Activated T-cell treated with anti-CD3 and anti-CD28 coated beads for 48 hours (primary cell): Measurements from ENCODE around the gene NHLRC4.

Source experiments
- DNase-seq: peaks from one replicate; pipeline ENCODE4 v3.0.0-alpha.2; 2020; ENCODE audit warnings: low read depth

The NHLRC4 gene

DNA sequence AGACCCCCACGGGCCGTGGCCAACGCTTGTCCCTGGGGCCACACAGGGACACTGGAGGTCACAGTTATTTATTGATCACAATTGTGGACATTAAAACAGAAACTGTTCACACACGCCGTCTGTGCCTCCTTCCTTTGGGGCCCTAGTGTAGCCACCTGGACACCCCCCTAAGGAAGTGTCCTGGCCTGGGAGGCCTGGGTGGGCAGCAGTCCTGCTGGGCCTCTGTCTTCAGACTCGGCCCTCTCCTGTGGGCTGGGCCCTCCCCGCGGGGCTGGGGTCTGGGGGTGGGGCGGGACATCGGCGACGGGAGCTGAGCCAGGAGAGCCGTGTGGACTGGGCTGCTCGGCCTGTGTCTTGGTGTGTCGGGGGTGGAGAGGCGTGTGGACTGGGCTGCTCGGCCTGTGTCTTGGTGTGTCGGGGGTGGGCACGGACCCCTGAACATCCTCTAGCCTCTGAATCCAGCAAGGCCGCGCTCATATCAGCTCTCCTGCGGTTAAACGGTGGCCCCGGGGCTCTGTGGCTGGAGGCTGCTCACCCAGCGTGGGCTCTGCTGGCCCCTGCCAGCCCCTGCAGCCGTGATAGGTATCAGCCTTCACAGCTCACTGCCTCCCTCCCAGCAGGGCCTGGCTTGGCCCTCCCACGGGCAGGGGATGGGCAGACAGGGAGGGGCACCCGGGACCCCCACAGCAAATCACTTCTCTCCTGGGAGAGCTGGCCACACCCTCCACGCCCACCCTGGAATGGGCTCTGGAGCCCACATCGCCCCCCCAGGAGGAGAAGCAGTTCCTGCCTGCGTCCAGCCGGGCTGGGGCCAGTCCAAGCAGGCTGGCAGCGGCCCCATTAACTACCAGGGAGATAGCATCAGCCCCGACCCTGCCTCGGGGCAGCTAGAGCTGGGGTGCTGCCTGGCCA lies 1.1 kb upstream of the NHLRC4 start:
- DNase-seq: no peak

DNA sequence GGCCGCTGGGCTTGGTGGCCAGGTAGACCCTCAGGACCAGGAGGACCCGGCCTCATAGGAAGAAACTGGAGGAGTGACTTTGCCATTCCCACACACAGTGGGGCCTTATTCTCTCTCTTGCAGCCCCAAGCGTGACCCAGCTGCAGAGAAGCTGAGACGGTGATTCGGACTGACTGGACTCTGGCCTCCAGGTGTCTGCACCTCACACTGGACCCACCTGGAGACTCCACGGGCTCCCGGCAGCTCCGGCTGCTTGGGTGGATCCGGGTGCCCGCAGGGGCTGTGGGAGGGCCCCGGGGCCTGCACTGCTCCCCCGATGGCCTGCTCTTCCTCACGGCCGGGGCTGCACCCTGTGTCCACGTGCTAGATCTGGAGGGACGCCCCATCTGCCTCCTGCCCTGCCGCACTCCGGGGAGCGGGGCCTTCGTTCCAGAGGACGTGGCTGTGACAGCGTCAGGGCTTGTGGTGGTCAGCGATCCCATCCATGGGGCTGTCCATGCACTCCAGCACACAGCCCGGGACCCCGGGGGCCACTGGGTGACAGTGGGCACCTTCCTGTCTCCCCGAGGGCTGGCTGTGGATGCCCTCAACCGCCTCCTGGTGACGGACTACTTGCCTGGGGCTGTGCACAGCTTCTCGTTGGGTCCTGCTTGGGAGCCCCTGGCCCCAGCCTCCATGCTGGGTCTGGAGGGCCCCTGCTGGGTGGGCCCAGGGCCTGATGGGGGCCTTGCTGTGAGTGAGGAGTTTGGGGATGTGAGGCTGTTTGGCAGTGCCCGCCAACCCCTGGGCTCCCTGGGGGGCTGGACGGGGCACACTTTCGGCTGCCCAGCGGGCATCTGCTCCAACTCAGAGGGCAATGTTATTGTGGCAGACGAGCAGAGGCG lies 810 bp downstream of the NHLRC4 start:
- no peak for DNase-seq

GRCh38 chr16:568401-569258 lies 1.8 kb downstream of the NHLRC4 start:
- DNase-seq: no peak

- peak; percentile 75 for DNase-seq
These were observed 2.8 kb downstream of the NHLRC4 start, which contains the start of gene PIGQ for GRCh38 chr16:569445-570254. Gene PIGQ, plus strand, starts transcription at chr16:569968. Its CDS starts 4,107 bp downstream, at chr16:574075.

DNA sequence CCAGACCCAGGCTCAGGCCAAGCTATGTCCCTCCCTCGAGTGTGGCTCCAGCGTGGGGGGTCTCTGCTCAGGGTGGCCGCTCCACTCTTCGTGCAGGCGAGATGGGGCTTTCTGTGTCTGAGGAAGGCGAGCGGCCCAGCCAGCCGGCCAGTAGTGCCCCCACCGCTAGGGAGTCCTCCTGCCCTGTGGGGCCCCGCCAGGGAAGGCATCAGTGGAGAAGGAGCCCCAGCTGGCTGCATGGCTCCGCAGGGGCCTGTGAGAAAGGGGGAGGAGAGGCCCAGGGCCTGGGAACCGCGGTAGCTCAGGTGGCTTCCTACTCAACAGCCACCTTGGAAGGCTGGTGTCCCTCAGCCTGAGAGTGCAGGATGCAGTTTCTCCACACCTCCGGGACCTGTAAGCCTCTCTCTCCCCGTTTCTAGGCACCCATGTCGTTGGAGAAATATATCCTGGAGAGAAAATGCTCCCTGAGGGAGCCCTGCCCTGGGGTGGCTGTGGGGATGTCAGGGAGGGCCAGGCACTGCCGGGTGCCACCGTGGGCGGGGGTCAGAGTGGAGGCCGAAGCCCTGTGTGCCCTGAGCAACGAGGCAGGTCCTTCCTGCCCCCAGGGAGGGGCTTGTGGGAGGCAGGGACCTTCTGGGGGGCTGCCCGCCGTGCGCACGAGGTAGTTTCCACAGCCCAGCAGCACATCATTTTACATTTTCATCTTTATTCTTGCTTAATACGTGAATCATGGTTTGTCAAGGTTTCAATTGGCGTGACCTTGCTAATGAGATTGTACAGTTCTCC lies 6.3 kb downstream of the NHLRC4 start:
- DNase-seq: no peak

DNA sequence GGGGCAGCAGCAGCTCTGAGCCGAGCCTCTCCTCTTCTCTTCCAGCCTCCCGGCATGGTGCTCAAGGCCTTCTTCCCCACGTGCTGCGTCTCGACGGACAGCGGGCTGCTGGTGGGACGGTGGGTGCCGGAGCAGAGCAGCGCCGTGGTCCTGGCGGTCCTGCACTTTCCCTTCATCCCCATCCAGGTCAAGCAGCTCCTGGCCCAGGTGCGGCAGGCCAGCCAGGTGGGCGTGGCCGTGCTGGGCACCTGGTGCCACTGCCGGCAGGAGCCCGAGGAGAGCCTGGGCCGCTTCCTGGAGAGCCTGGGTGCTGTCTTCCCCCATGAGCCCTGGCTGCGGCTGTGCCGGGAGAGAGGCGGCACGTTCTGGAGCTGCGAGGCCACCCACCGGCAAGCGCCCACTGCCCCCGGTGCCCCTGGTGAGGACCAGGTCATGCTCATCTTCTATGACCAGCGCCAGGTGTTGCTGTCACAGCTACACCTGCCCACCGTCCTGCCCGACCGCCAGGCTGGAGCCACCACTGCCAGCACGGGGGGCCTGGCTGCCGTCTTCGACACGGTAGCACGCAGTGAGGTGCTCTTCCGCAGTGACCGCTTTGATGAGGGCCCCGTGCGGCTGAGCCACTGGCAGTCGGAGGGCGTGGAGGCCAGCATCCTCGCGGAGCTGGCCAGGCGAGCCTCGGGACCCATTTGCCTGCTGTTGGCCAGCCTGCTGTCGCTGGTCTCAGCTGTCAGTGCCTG lies 7.4 kb downstream of the NHLRC4 start:
- no peak for DNase-seq

GRCh38 chr16:575354-576196 lies 8.8 kb downstream of the NHLRC4 start:
- no peak for DNase-seq

DNA sequence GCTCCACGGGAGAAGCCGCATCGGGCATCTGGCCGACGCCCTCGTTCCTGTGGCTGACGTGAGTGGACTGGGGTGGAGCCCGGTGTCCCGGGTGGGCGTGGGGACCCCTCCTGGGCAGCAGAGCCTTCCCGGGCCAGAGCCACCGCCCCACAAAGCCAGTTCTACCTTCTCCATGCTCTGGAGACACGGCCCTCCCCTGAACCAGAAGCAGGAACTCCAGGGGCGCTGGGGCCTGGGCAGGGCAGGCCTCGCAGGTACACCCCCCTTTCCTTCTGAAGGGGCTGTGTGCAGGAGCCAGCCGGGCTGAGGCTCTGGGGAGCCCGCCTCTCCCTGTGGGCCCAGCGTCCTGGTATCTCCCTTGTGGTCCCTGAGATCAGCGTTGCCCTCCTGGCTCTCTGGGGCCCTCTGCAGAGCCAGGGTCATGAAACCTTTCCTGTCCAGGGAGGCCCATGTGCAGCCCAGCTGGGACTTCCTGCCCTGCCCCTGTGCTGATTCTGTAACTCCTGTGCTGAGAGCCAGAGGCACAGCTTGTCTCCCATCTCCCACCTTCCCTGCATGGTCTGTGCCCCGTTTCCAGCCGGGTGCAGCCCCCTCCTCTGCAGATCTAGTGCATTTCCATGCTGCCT lies 9.5 kb downstream of the NHLRC4 start:
- DNase-seq: no peak

DNA sequence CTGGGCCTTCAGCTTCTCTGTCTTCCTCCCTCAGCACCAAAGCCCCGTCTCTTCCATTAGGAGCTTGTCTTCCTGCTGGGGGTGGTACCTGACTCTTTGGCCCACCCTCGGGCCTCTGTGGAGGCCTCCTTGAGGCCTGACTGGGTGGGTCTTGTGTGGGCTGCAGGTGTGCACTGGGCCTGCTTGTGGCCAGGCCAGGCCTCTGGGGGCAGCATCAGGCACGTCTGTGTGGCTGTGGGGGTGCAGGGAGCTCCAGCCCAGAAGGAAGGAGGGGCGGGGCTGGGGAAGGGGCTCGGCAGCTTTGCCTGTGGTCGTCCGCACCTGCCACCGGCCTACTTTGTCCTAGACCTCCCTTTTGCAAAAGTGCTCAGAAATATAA lies 10.0 kb downstream of the NHLRC4 start:
- no peak for DNase-seq

- no peak for DNase-seq
These were observed 11.0 kb downstream of the NHLRC4 start for GRCh38 chr16:577796-578195.

DNA sequence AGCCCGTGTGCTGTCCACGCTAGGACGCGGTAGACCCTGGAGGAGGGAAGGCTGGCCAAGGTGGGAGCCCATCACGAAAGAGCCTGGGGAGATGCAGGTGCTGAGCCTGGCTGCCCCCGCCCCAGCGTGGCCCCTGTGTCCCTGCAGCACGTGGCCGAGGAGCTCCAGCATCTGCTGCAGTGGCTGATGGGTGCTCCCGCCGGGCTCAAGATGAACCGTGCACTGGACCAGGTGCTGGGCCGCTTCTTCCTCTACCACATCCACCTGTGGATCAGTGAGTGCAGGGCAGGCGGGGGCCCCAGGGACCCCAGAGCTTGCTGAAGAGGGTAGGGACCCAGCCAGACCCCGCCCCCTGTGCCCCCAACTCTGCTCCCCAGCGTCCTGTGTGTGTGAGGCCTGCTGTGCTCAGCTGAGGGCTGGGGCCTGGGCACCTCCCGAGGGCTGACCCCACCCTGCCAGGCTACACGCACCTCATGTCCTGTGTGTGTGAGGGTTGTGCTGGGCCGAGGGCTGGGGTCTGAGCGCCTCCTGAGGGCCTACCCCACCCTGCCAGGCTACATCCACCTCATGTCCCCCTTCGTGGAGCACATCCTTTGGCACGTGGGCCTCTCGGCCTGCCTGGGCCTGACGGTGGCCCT lies 11.5 kb downstream of the NHLRC4 start:
- DNase-seq: no peak

- peak; percentile 70 for DNase-seq
These were observed 12.1 kb downstream of the NHLRC4 start for GRCh38 chr16:578870-579405.

GRCh38 chr16:580141-580945 lies 13.5 kb downstream of the NHLRC4 start:
- no peak for DNase-seq

GRCh38 chr16:580946-581498 lies 14.2 kb downstream of the NHLRC4 start:
- DNase-seq: no peak

DNA sequence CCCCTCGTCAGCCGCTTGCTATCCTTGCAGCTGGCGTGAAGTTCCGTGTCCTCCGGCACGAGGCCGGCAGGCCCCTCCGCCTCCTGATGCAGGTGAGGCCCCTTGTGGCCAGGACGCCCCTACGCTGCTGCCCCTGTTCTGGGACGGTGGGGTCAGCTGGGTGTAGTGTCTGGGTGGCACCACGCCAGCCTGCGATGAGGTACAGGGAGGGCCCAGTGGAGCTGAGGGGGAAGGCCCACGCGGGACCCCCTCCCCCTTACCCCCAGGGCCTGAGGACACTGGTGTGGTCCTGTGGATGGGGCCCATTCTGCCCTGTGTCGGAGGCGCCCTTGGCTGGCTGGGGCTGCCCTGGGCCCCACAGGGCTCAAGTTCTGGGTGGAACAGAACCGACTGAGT lies 15.4 kb downstream of the NHLRC4 start:
- DNase-seq: no peak
